GM12801 (cell line): ENCODE measurements around the gene ANAPC5.

ENCODE experiments used
- TF ChIP-seq, protein P1 (sequence below): IDR thresholded peaks from one replicate; pipeline ENCODE4 v1.5.1; 2011; ENCODE audit warnings: control low read depth; ENCODE audit not compliant: insufficient read length; ENCODE audit errors: extremely low read depth

ANAPC5 gene

DNA sequence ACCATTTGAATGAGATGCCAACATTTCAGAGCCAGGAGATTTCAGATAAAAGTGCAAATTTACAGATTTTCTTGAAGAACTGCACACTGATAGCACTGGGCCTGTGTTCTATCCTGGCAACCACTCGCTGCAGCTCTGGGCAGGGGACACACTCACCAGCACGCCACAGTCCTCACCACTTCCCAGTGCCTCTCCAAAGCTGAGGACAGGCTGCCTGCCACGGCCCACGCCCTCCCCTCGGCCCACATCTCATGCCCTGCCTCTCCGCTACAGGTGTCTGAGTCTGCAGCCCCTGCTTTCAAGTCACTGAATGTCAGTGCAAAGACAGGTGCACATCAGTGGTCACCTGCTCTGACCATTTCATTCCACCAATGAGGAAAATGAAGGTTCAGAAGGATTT lies 68.4 kb downstream of the ANAPC5 start:
- TF ChIP-seq, protein P1, sequence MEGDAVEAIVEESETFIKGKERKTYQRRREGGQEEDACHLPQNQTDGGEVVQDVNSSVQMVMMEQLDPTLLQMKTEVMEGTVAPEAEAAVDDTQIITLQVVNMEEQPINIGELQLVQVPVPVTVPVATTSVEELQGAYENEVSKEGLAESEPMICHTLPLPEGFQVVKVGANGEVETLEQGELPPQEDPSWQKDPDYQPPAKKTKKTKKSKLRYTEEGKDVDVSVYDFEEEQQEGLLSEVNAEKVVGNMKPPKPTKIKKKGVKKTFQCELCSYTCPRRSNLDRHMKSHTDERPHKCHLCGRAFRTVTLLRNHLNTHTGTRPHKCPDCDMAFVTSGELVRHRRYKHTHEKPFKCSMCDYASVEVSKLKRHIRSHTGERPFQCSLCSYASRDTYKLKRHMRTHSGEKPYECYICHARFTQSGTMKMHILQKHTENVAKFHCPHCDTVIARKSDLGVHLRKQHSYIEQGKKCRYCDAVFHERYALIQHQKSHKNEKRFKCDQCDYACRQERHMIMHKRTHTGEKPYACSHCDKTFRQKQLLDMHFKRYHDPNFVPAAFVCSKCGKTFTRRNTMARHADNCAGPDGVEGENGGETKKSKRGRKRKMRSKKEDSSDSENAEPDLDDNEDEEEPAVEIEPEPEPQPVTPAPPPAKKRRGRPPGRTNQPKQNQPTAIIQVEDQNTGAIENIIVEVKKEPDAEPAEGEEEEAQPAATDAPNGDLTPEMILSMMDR: no peak

DNA sequence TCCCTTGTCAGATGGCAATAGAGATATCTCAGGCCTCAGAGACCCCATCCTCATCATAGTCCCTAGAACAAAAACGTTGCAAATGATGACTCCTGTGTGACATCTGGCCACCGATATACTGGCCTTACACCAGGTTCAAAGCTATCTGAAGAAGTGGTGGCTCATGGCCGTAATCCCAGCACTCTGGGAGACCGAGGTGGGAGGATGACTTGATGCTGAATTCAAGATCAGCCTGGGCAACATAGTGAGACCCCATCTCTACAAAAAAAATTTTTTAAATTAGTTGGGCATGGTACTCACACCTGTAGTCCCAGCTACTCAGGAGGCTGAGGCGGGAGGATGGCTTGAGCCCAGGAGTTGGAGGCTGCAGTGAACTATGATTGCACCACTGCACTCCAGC lies 68.8 kb downstream of the ANAPC5 start:
- TF ChIP-seq, protein P1: no peak

DNA sequence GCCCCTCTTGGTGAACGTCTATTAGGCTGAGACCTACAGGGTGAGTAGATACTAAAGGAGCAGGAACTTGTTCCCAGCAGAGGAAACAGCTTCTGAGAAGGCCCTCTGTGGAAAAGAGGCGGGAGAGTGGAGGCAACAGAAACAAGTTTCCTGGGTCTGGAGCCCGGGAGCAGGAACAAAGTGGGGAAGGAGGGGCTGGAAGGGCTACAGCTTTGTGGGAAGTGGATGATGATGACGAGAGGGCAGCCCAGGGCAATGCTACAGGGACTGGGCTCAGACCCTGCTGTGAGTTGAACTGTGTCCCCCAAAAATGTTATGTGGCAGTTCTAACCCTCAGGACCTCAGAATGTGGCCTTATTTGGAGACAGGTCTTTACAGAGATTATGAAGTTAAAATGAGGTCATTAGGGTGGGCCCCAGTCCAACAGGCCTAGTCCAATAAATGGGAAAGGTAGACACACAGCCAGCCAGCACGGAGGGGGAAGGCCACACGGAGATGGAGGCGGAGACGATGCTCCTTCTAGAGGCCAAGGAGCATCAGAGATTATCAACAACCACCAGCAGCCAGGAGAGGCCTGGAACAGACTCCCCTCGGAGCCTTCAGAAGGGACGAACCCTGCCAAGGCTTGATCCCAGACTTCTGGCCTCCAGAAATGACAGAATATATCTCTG lies 70.0 kb downstream of the ANAPC5 start:
- TF ChIP-seq, protein P1: no peak

DNA sequence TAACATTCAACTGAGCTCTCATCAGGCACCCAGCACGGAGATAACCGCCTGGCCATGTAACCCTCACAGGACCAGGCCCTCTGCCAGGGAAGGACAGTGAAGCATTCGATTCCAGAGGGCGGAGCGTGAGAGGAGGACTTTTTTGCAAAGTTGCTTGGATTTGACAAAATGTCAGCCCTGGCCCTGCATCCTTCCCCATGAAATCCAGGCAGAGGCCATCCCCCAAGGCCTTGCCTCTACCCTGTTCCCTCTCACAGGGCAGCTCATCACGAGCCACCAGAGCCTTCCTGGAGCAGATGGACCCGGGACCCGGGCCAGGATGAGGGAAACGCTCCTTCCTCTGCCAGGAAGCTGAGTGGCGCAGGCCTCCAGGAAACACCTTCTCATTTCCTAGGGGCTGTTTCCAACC lies 72.7 kb downstream of the ANAPC5 start:
- TF ChIP-seq, protein P1: no peak

DNA sequence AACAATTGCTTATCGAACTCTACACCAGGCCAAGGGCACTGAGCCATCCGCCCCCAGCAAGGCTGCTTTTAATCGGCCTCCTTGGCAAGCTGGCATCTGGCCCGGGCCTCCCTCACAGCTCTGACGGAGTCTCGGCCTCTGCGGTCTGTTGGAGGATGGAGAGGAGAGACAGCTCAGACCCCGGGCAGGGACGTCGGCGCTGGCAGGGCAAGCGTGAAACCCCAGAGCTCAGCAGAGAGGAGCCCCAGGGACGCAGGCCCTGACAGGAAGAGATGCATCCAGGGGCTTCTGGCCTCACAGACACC lies 73.2 kb downstream of the ANAPC5 start:
- TF ChIP-seq, protein P1: no peak

DNA sequence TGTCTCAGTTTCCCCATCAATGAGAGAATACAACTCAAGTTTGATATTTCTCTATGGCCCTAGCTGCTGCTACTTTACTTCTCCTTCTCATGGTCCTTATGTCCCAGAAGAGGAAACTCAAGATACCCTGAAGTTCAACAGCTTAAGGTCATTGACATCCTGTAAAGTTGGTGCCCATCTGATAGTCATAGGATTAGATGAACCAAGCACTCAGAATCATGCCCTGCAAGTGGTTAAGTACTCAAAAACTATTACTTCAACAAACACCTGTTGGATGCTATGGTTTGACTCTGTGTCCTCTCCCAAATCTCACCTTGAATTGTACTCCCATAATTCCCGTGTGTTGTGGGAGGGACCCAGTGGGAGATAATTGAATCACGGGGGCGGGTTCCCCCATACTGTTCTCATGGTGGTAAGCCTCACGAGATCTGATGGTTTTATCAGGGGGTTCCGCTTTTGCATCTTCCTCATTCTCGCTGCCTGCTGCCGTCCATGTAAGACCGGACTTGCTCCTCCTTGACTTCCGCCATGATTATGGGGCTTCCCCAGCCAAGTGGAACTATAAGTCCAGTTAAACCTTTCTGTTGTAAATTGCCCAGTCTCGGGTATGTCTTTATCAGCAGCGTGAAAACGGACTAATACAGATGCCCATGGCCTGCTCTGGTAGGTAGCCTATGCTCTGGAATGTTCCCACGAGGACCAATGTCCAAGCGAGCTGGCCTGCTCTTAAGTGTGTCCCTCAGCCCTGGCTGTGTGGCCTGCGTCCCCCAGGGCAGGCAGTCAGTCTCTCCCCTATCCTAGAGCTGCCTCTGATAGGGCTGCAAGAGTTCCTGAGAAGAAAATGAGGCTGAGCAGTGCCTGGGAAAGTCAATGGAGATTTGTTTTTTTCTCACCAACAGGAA lies 73.8 kb downstream of the ANAPC5 start:
- TF ChIP-seq, protein P1: no peak

DNA sequence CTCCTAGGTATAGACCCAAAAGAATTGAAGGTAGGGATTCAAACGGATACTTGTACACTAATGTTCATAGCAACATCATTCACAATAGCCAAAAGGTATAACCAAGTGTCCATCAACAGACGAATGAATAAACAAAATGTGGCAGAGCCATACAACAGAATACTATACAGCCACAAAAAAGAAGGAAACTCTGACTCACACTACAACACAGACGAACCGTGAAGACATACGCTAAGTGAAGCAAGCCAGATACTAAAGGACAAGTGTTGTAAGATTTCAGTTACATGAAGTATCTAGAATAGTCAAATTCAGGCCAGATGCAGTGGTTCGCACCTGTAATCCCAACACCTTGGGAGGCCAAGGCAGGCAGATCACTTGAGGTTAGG lies 74.8 kb downstream of the ANAPC5 start:
- TF ChIP-seq, protein P1: no peak
